ENCODE data around the gene IQSEC1. TPM values are rescaled to one million over a fixed set of nuclear protein-coding genes. Genes with fewer than 3 reads are reported as not detected.

The IQSEC1 gene
- total RNA-seq, 1 donor from 2014 or later, result 29.5 TPM

GRCh38 chr3:13020159-13020750 is 53.0 kb downstream of the IQSEC1 start:
- peak overlapping the region; percentile 76 for H3K4me2 ChIP-seq (ENCODE audit: low read length)
- peaks cover 2% of the 10 kb centered on the region for H3K9me3 Mint-ChIP-seq (ENCODE audit: unreplicated experiment)
- no peaks in the 10 kb centered on the region for H4K20me1 ChIP-seq (ENCODE audit: insufficient read depth, low read length)
- H3K79me2 ChIP-seq (ENCODE audit: insufficient read depth, low read length), result no peaks in the 10 kb centered on the region
- H3K36me3 ChIP-seq (ENCODE audit: insufficient read depth, low read length), result no peaks in the 10 kb centered on the region
- H3K27ac Mint-ChIP-seq (ENCODE audit: unreplicated experiment), result peak overlapping the region; percentile 21
- TF ChIP-seq CTCF (IDR thresholded peaks at IDR 0.05; ENCODE audit: insufficient read depth, low read depth, low read length) (no peak), EZH2 (IDR thresholded peaks at IDR 0.05; ENCODE audit: insufficient read depth, low read length) (no peak)
- no peak overlapping the region for H3K9ac ChIP-seq (ENCODE audit: low read length)
- no peak for DNase-seq (ENCODE audit: low read depth)
- H3K9me3 ChIP-seq (ENCODE audit: insufficient read depth, low read depth, low read length), result no peaks in the 10 kb centered on the region
- peaks cover 80% of the 10 kb centered on the region for H3K4me1 ChIP-seq (ENCODE audit: insufficient read depth, low read length)
- no peaks in the 10 kb centered on the region for H3K36me3 Mint-ChIP-seq (ENCODE audit: low read depth, unreplicated experiment)
- peak overlapping the region; percentile 36 for H2AFZ ChIP-seq (ENCODE audit: low read depth, low read length)
- H3K27me3 ChIP-seq (ENCODE audit: insufficient read depth, low read length), result no peaks in the 10 kb centered on the region
- H3K27ac ChIP-seq (ENCODE audit: low read depth, low read length), result no peak overlapping the region
- no peak overlapping the region for H3K4me3 ChIP-seq (ENCODE audit: insufficient read depth, low read depth, low read length)
- peaks cover 47% of the 10 kb centered on the region for H3K4me1 Mint-ChIP-seq (ENCODE audit: low read depth, unreplicated experiment)
- no peak for FAIRE-seq
- peaks cover 2% of the 10 kb centered on the region for H3K27me3 Mint-ChIP-seq (ENCODE audit: low read depth, unreplicated experiment)
- peak overlapping the region; percentile 75 for H3K4me3 Mint-ChIP-seq (ENCODE audit: unreplicated experiment)

GRCh38 chr3:13019243-13020095 is 53.8 kb downstream of the IQSEC1 start:
- Histone ChIP-seq H3K27ac (ENCODE audit: low read depth, low read length) (no peak overlapping the region), H3K4me1 (ENCODE audit: insufficient read depth, low read length) (peaks cover 72% of the 10 kb centered on the region), H4K20me1 (ENCODE audit: insufficient read depth, low read length) (peaks cover 4% of the 10 kb centered on the region), H3K79me2 (ENCODE audit: insufficient read depth, low read length) (no peaks in the 10 kb centered on the region), H3K36me3 (ENCODE audit: insufficient read depth, low read length) (no peaks in the 10 kb centered on the region), H3K9ac (ENCODE audit: low read length) (peak overlapping the region; percentile 43), H3K9me3 (ENCODE audit: insufficient read depth, low read depth, low read length) (no peaks in the 10 kb centered on the region), H3K4me3 (ENCODE audit: insufficient read depth, low read depth, low read length) (peak overlapping the region; percentile 32), H3K27me3 (ENCODE audit: insufficient read depth, low read length) (no peaks in the 10 kb centered on the region), H2AFZ (ENCODE audit: low read depth, low read length) (peak overlapping the region; percentile 36), H3K4me2 (ENCODE audit: low read length) (peak overlapping the region; percentile 76)
- FAIRE-seq (no peak), DNase-seq (ENCODE audit: low read depth) (peak; percentile 81)
- Mint-ChIP-seq H3K4me1 (ENCODE audit: low read depth, unreplicated experiment) (peaks cover 42% of the 10 kb centered on the region), H3K9me3 (ENCODE audit: unreplicated experiment) (peaks cover 2% of the 10 kb centered on the region), H3K36me3 (ENCODE audit: low read depth, unreplicated experiment) (no peaks in the 10 kb centered on the region), H3K27ac (ENCODE audit: unreplicated experiment) (no peak overlapping the region), H3K27me3 (ENCODE audit: low read depth, unreplicated experiment) (peaks cover 2% of the 10 kb centered on the region), H3K4me3 (ENCODE audit: unreplicated experiment) (peak overlapping the region; percentile 40)
- TF ChIP-seq EZH2 (IDR thresholded peaks at IDR 0.05; ENCODE audit: insufficient read depth, low read length) (no peak), CTCF (IDR thresholded peaks at IDR 0.05; ENCODE audit: insufficient read depth, low read depth, low read length) (no peak)
